ENCODE results near the gene BANK1.

BANK1 gene

GRCh38 chr4:101801958-101802357 lies 11.4 kb downstream of the BANK1 start:
- Histone ChIP-seq H3K4ac (ENCODE audit: low read depth in 1 of 2, low read length in 2 of 2) (no peak overlapping the region), H3K14ac (ENCODE audit: low read length in 2 of 2) (no peak overlapping the region), H2AFZ (ENCODE audit: low read depth, low read length) (no peak overlapping the region), H3K27me3 (ENCODE audit: control insufficient read depth in 1 of 2, insufficient read depth in 1 of 2, low read length in 2 of 2) (no peaks in the 10 kb centered on the region), H3K18ac (ENCODE audit: low read depth in 1 of 2, low read length in 2 of 2) (no peak overlapping the region), H4K91ac (ENCODE audit: low read length) (no peak overlapping the region), H3K4me1 (ENCODE audit: control insufficient read depth, insufficient read depth, low read depth, low read length) (peaks cover 2% of the 10 kb centered on the region), H3K9ac (ENCODE audit: low read length) (no peak overlapping the region), H2BK12ac (ENCODE audit: low read length in 2 of 2) (no peak overlapping the region), H2BK5ac (ENCODE audit: low read depth, low read length, poor library complexity, severe bottlenecking) (no peak overlapping the region), H3K4me2 (ENCODE audit: low read length, poor library complexity, severe bottlenecking) (no peak overlapping the region), H3K4me3 (ENCODE audit: insufficient read depth in 1 of 2, low read depth in 1 of 2, low read length in 2 of 2) (no peak overlapping the region), H2AK5ac (ENCODE audit: low read length, severe bottlenecking) (no peak overlapping the region), H2BK15ac (ENCODE audit: low read depth, poor library complexity, severe bottlenecking) (no peak overlapping the region), H3K23ac (ENCODE audit: low read length in 2 of 2) (no peak overlapping the region), H4K8ac (ENCODE audit: low read length) (no peak overlapping the region), H3K79me1 (replicated peaks; ENCODE audit: low read length, poor library complexity, severe bottlenecking) (no peaks in the 10 kb centered on the region), H3K9me3 (ENCODE audit: control insufficient read depth, low read length) (peaks cover 4% of the 10 kb centered on the region), H3K27ac (ENCODE audit: low read length, poor library complexity, severe bottlenecking) (no peak overlapping the region), H3K36me3 (ENCODE audit: control insufficient read depth in 1 of 2, insufficient read depth in 2 of 2, low read depth in 1 of 2, low read length in 2 of 2) (no peaks in the 10 kb centered on the region), H2BK120ac (ENCODE audit: low read depth, low read length) (no peak overlapping the region)
- DNase-seq = no peak
- WGBS = 100% methylated on average over 1 of the region's 3 CpGs

DNA sequence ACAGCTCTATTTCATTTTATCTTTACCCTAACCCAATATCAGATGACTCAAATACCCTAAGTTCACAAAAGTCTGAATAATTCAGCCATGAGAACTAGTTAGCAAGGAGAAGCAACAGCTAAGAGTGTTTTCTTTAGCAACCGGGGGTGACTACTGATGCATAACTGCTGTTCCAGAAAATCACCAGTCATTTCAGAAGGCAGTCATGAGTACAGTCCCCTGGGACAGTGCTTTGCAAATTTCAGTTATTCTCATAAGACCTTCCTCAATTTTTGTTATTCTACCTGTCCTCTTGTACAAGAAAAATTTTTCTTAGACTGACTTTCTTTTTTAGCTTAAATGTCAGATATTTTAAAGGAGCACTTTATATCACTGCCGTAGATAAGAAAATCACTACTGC lies 16.4 kb downstream of the BANK1 start:
- Histone ChIP-seq H3K27ac (ENCODE audit: low read length, poor library complexity, severe bottlenecking) (no peak overlapping the region), H3K14ac (ENCODE audit: low read length in 2 of 2) (no peak overlapping the region), H4K8ac (ENCODE audit: low read length) (no peak overlapping the region), H4K91ac (ENCODE audit: low read length) (no peak overlapping the region), H2AK5ac (ENCODE audit: low read length, severe bottlenecking) (no peak overlapping the region), H3K4ac (ENCODE audit: low read depth in 1 of 2, low read length in 2 of 2) (no peak overlapping the region), H2BK120ac (ENCODE audit: low read depth, low read length) (peak overlapping the region; percentile 61), H3K27me3 (ENCODE audit: control insufficient read depth in 1 of 2, insufficient read depth in 1 of 2, low read length in 2 of 2) (no peaks in the 10 kb centered on the region), H3K36me3 (ENCODE audit: control insufficient read depth in 1 of 2, insufficient read depth in 2 of 2, low read depth in 1 of 2, low read length in 2 of 2) (no peaks in the 10 kb centered on the region), H3K9ac (ENCODE audit: low read length) (peak overlapping the region; percentile 35), H3K23ac (ENCODE audit: low read length in 2 of 2) (no peak overlapping the region), H3K9me3 (ENCODE audit: control insufficient read depth, low read length) (no peaks in the 10 kb centered on the region), H3K4me2 (ENCODE audit: low read length, poor library complexity, severe bottlenecking) (no peak overlapping the region), H3K4me1 (ENCODE audit: control insufficient read depth, insufficient read depth, low read depth, low read length) (peaks cover under 1% of the 10 kb centered on the region), H2BK5ac (ENCODE audit: low read depth, low read length, poor library complexity, severe bottlenecking) (no peak overlapping the region), H2AFZ (ENCODE audit: low read depth, low read length) (no peak overlapping the region), H3K18ac (ENCODE audit: low read depth in 1 of 2, low read length in 2 of 2) (no peak overlapping the region), H2BK12ac (ENCODE audit: low read length in 2 of 2) (no peak overlapping the region), H2BK15ac (ENCODE audit: low read depth, poor library complexity, severe bottlenecking) (no peak overlapping the region), H3K4me3 (ENCODE audit: insufficient read depth in 1 of 2, low read depth in 1 of 2, low read length in 2 of 2) (no peak overlapping the region), H3K79me1 (replicated peaks; ENCODE audit: low read length, poor library complexity, severe bottlenecking) (no peaks in the 10 kb centered on the region)
- WGBS = 90% methylated on average over 1 of the region's 2 CpGs
- peak; percentile 12 for DNase-seq

- H3K14ac ChIP-seq (ENCODE audit: low read length in 2 of 2) = no peak overlapping the region
- no peak overlapping the region for H2BK12ac ChIP-seq (ENCODE audit: low read length in 2 of 2)
- no peak overlapping the region for H3K4me3 ChIP-seq (ENCODE audit: insufficient read depth in 1 of 2, low read depth in 1 of 2, low read length in 2 of 2)
- H2BK5ac ChIP-seq (ENCODE audit: low read depth, low read length, poor library complexity, severe bottlenecking) = no peak overlapping the region
- no peak overlapping the region for H3K18ac ChIP-seq (ENCODE audit: low read depth in 1 of 2, low read length in 2 of 2)
- H3K79me1 ChIP-seq (replicated peaks; ENCODE audit: low read length, poor library complexity, severe bottlenecking) = no peaks in the 10 kb centered on the region
- H4K91ac ChIP-seq (ENCODE audit: low read length) = no peak overlapping the region
- no peak overlapping the region for H2AFZ ChIP-seq (ENCODE audit: low read depth, low read length)
- no peak overlapping the region for H3K23ac ChIP-seq (ENCODE audit: low read length in 2 of 2)
- no peak overlapping the region for H3K4me2 ChIP-seq (ENCODE audit: low read length, poor library complexity, severe bottlenecking)
- H3K4ac ChIP-seq (ENCODE audit: low read depth in 1 of 2, low read length in 2 of 2) = no peak overlapping the region
- DNase-seq = no peak
- H3K36me3 ChIP-seq (ENCODE audit: control insufficient read depth in 1 of 2, insufficient read depth in 2 of 2, low read depth in 1 of 2, low read length in 2 of 2) = no peaks in the 10 kb centered on the region
- no peak overlapping the region for H4K8ac ChIP-seq (ENCODE audit: low read length)
- WGBS = 89% methylated on average over 2 of the region's 2 CpGs
- H3K4me1 ChIP-seq (ENCODE audit: control insufficient read depth, insufficient read depth, low read depth, low read length) = no peaks in the 10 kb centered on the region
- no peak overlapping the region for H2BK15ac ChIP-seq (ENCODE audit: low read depth, poor library complexity, severe bottlenecking)
- peak overlapping the region; percentile 35 for H3K9ac ChIP-seq (ENCODE audit: low read length)
- H3K27ac ChIP-seq (ENCODE audit: low read length, poor library complexity, severe bottlenecking) = no peak overlapping the region
- no peak overlapping the region for H2BK120ac ChIP-seq (ENCODE audit: low read depth, low read length)
- H3K9me3 ChIP-seq (ENCODE audit: control insufficient read depth, low read length) = no peaks in the 10 kb centered on the region
- no peaks in the 10 kb centered on the region for H3K27me3 ChIP-seq (ENCODE audit: control insufficient read depth in 1 of 2, insufficient read depth in 1 of 2, low read length in 2 of 2)
- no peak overlapping the region for H2AK5ac ChIP-seq (ENCODE audit: low read length, severe bottlenecking)
These were observed 16.8 kb downstream of the BANK1 start for GRCh38 chr4:101807351-101807750.

DNA sequence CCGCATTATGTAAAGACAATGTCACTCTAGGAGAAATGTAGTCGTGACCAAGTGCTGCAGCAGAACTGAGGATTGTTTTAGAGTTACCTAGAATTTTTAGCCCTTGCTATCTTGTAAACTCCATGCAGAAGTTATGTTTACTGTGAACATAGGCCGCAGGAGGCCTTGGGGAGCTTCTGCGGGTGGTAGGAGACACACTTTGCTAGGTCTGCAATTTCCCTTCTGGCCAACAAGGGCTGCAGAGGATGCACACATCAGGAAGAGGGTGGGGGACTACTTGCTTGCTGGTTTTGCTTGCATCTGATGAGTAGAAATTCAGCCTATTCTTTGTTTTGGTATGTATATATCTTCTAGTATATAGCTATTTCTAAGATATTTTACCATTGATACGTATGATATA lies 23.1 kb downstream of the BANK1 start:
- Histone ChIP-seq H2BK12ac (ENCODE audit: low read length in 2 of 2) (no peak overlapping the region), H4K91ac (ENCODE audit: low read length) (no peak overlapping the region), H3K18ac (ENCODE audit: low read depth in 1 of 2, low read length in 2 of 2) (no peak overlapping the region), H3K9me3 (ENCODE audit: control insufficient read depth, low read length) (no peaks in the 10 kb centered on the region), H3K27ac (ENCODE audit: low read length, poor library complexity, severe bottlenecking) (no peak overlapping the region), H3K4me1 (ENCODE audit: control insufficient read depth, insufficient read depth, low read depth, low read length) (no peaks in the 10 kb centered on the region), H3K23ac (ENCODE audit: low read length in 2 of 2) (no peak overlapping the region), H3K79me1 (replicated peaks; ENCODE audit: low read length, poor library complexity, severe bottlenecking) (no peaks in the 10 kb centered on the region), H2BK120ac (ENCODE audit: low read depth, low read length) (no peak overlapping the region), H3K27me3 (ENCODE audit: control insufficient read depth in 1 of 2, insufficient read depth in 1 of 2, low read length in 2 of 2) (no peaks in the 10 kb centered on the region), H3K14ac (ENCODE audit: low read length in 2 of 2) (no peak overlapping the region), H2AK5ac (ENCODE audit: low read length, severe bottlenecking) (no peak overlapping the region), H2BK15ac (ENCODE audit: low read depth, poor library complexity, severe bottlenecking) (peak overlapping the region; percentile 48), H3K36me3 (ENCODE audit: control insufficient read depth in 1 of 2, insufficient read depth in 2 of 2, low read depth in 1 of 2, low read length in 2 of 2) (no peaks in the 10 kb centered on the region), H3K4ac (ENCODE audit: low read depth in 1 of 2, low read length in 2 of 2) (no peak overlapping the region), H3K4me2 (ENCODE audit: low read length, poor library complexity, severe bottlenecking) (no peak overlapping the region), H2AFZ (ENCODE audit: low read depth, low read length) (peak overlapping the region; percentile 63), H3K9ac (ENCODE audit: low read length) (no peak overlapping the region), H3K4me3 (ENCODE audit: insufficient read depth in 1 of 2, low read depth in 1 of 2, low read length in 2 of 2) (no peak overlapping the region), H4K8ac (ENCODE audit: low read length) (peak overlapping the region; percentile 60), H2BK5ac (ENCODE audit: low read depth, low read length, poor library complexity, severe bottlenecking) (no peak overlapping the region)
- WGBS = 94% methylated on average over 4 of the region's 5 CpGs
- no peak for DNase-seq

All from mesenchymal stem cell (in vitro differentiated cells and primary cell).